Activated CD4-positive, CD25-positive, alpha-beta regulatory T cell treated with anti-CD3 and anti-CD28 coated beads, Interleukin-2, amount 50 U/mL, for 72 hours (primary cell): ENCODE results near the gene DAP.

Source experiments
- DNase-seq: peaks from one replicate; pipeline ENCODE4 v3.0.0; 2021

DAP gene

GRCh38 chr5:10708189-10708944, 52.7 kb downstream of the DAP start:
- no peak for DNase-seq

DNA sequence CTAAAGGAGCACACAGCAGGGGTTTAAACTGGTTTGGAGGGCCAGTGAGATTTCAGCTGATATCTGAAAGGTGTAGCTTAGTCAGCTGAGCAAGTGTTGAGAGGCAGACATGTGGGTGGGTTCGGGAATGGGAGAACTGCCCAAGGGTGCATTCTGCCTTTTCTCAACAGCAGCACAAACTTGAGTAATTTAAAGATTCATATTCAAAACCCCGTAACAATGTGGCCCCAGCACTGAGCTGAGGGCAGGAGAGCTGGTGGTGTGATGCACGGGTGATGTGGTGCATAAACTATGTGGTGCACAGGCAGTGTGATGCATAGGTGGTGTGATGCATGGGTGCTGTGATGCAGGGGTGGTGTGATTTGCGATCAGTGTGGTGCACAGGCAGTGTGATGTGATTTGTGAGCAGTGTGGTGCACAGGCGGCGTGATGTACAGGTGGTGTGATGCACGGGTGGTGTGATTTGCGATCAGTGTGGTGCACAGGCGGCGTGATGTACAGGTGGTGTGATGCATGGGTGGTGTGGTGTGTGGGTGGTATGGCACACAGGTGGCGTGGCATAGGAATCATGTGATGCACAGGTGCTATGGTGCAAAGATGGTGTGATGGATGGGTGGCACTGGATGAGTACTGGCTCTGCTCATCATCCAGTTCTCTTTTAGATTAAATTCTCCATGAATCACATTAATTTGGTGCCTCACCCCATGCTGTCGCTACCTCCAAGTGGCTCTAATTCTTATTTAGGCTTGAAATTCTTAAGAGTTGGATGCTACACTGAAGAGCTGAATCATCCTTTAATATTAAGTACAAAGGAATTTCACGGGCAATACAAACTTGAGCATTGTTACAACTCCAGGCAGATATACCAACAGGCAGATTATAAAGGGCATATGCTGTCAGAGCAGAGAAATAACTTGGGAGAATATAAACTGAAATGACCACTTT, 53.6 kb downstream of the DAP start:
- no peak for DNase-seq

- no peak for DNase-seq
Observed at GRCh38 chr5:10706326-10706725, 54.7 kb downstream of the DAP start.

GRCh38 chr5:10705747-10706146, 55.3 kb downstream of the DAP start:
- no peak for DNase-seq

DNA sequence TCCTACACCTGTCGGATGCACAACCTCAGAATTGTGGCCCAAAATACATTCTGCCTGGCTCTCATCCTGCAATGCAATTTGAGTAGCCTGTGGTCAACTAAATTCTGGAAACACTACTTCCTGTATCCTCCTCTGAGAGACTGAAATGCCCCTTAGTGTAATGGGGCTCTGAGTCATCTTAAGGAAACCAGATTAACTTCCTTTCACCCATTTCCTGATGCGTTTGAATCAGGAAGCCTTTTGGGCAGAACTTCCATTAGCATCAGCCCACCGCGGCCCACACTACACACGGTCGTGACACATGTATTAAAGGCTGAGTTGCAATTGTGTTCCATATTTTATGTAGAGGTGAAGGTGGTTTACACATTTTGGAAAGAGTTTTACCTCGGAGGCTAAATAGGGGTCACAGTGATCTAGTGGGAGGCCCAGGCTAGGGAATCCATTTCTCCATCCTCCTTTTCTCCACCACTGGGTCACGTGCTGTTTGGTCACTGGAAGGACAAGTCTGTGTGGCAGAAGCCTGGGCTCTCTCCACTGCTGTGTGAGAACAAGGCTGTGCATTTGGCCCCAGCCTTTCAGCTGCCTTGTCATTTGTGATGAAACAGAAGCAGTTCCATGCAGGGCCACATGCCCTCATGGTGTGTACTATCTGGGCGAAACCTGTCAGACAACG, 55.9 kb downstream of the DAP start:
- no peak for DNase-seq

- no peak for DNase-seq
Observed at GRCh38 chr5:10703676-10704075, 57.4 kb downstream of the DAP start.

DNA sequence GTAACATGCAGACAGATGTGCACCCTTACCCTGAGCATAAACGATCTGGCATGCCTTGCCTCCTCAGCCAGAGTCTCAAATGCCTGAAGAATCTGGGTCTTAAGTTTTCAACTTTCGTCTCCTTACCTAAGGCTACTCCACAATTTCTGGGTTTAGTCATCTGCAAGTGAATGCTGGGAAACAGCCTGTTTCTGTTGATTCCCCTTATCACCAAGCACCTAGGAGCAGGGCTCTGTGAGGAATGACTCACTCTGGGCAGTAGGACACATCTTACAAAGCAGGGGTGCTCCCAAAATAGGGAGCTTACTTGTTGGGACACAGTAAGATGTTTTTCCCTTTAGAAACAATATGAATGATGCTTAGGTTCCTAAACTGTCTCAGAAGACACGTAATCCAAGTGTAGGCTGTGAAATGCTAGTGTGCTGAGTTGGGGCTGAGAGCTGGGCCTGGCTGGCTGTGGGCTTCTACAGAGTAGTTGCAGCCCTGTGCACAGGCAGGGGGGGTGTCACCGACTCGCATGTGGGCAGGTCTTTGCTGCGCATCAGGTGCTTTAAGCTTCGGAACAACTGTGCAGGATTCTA, 58.0 kb downstream of the DAP start:
- DNase-seq: no peak

DNA sequence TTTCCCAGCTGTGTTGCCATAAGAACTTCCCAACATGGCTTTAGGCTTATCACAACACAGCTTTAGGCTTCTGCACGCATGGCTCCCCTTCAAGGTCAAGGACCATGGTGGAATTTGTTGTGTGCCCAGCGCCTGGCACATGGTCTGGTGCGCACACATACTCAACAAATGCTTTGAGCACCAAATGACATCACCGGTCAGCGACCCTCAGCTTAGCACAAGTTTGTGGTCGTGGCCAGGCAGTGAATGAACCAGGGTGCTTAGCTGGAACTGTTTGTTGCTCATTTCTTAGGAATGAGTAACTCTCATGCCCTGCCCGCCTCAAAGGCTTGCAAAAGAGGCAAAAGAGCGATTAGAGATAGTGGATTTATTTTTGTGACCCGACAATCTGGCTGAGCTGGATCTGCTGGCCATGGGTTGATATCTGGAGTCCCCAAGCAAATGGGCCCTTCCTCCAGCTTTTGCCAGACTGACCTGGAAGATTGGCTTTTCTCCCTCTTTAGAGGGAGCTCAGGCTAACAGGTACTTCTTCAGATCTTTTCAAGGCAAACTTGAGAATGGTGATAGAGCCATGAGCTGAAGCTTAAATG, 58.9 kb downstream of the DAP start:
- no peak for DNase-seq

DNA sequence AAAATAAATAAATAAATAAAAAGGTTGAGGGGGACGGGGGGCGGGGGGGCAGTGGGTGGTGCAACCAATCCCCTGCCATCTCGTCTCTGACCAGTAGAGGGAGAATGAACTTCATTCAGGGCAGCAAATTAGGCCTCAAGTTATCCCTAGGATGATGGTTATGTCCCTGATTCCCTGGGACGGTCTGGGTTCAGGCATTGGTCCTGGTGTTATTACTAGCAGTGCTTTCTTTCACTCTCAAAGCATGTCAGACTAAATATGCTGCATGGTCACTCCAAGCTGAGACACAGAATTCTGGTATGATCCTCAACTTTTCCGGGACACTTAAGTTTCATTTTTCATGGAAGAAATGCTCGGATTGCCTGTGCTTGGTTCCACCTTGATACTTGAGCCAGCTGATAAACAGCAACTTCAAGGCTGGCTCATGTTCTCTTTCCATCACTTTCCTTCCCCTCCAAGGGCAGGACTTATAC, 59.4 kb downstream of the DAP start:
- no peak for DNase-seq

GRCh38 chr5:10700516-10700915, 60.5 kb downstream of the DAP start:
- no peak for DNase-seq

GRCh38 chr5:10699987-10700386, 61.0 kb downstream of the DAP start:
- no peak for DNase-seq

- DNase-seq: no peak
Observed at GRCh38 chr5:10699281-10699874, 61.7 kb downstream of the DAP start.

- DNase-seq: no peak
Observed at GRCh38 chr5:10695759-10696543, 65.1 kb downstream of the DAP start.

DNA sequence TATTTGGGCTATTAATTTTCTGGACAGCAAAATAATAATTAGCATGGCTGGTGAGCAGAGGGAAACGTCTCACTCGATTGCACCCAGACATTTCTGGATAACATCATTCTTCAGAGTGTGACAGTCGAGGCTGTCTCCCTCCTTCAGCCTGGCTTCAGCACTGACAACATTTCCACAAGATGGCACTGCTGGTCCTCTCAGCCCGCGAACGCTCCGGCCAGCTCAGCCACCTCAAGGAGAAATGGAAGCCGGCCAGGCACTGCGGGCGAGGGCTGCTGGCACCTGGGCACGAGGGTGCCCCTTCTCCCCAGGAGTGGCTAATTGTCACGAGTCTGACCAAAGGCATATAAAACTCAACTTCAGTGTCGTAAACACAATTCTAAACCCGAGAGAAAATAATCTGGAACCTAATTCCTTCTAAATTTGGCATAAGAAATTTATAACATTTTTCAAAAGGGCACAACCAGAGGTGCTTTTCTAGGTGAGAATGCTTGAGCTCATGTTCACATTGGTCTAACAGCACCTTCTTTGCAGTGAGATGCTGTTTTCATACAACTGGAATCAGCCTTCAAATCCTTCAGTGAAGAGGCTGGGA, 65.9 kb downstream of the DAP start:
- no peak for DNase-seq

- DNase-seq: no peak
Observed at GRCh38 chr5:10691826-10692785, 68.9 kb downstream of the DAP start.

- DNase-seq: no peak
Observed at GRCh38 chr5:10690460-10691440, 70.3 kb downstream of the DAP start.

GRCh38 chr5:10689391-10690081, 71.5 kb downstream of the DAP start:
- no peak for DNase-seq
